Femur (tissue), 1 donor: Measurements from ENCODE around the gene ANGPT4.
"Not testable (repeated sequence)": the region's sequence is repeated elsewhere in the genome, so short reads cannot be mapped to it uniquely, and the experiment has no call there.

Experiments used
- DNase-seq: peaks from one replicate; pipeline ENCODE4 v3.0.0-alpha.2; 2017

The ANGPT4 gene

DNA sequence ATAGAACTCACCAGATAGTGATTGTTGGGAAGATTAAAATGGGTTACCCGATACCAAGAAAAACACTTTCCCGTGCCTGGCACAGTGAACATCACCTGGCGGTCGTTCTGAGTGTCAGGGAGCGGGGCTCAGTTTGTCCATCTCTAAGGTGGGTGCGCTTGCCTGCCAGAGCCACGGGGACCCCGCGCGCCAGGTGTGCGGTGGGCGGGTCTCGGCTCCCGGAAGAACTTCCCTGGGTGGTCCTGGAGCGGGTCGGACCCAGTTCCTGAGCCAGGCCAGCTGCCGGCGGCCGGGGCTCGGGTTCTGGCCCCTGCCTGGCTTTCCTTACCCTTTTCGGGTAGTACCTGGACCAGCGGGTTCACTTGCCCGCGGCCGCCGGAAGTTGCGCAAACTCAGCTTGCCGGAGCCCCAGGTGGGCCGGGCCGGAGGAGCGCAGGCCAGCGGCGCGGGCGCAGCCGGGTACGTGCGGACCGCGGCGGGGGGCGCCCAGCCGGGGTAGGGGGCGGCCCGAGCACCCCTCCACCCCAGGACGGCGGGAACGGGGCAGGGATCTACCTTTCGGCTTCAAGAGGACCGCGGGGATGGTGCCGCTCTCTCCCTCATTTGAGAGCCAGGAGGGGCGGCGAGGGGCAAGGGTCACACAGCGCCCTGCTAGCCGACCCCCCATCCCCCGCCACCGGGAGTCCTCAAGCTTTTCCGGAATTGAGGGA is 75.1 kb downstream of the ANGPT4 start:
- no peak for DNase-seq

DNA sequence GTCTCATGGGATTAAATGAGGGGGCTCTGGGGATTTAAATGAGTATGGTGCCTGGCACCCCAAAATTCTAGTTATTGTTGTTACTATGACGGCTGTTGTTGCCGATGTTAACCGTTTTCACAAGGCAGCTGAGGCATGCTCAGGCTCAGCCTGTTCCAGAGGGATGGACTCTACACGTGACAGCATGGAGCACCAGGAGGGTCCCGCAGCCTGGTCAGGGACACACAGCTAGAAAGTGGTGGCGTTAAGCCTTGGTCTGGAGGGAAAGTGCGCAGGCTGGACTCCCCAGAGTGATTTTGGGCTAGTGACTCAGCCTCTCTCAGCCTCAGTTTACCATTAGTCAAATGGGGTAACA is 75.7 kb downstream of the ANGPT4 start:
- DNase-seq = no peak

DNA sequence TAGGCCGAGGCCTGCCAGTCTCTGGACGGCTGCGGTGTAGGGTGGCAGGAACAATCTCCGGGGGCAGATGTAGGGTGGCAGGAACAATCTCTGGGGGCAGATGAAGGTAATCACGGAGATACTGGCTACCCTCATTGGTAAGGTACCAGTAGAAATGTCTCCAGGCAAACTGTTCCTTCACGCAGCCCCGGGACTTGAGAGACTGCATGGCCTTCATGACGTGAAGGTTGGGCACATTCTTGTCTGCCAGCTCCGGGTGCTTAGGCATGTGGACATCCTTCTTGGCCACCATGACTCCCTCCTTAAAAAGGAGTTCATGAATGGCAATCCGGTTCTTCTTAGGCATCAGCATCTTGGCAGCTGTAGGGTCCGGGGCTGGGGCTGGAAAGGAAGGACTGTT is 76.5 kb downstream of the ANGPT4 start:
- DNase-seq = no peak

DNA sequence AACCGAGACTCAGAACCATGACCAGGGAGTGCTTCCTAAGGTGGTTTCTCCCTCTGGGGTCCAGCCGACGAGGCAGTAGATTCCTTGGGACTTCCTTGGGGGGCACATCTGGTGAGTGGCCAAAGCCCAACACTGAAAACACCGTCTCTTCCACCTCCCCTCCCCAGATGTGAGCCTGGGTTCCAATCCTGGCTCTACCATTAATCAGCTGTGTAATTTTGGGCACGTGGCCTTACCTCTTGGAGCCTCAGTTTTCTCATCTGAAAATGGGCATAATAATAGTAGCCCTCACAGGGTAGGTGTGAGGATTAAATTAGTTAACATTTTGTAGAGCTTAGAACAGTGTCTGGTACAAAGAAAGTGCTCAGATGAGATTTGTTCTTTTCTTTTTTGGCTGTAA is 77.1 kb downstream of the ANGPT4 start:
- DNase-seq = no peak

DNA sequence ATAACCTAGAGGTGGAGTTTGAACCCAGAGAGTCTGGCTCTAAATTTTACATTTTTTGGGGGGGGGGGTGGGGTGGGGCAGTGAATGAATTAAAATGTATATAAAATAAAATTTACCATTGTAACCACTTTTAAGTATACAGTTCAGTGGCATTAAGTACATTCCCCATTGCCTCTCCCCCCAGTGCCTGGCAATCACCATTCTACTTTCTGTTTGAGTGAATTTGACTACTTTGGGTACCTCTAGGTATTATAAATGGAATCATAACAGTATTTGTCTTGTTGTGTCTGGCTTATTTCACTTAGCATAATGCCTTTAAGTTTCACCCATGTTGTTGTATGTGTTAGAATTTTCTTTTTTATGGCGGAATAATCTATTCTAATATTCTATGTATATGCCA is 79.9 kb downstream of the ANGPT4 start:
- DNase-seq = no peak

DNA sequence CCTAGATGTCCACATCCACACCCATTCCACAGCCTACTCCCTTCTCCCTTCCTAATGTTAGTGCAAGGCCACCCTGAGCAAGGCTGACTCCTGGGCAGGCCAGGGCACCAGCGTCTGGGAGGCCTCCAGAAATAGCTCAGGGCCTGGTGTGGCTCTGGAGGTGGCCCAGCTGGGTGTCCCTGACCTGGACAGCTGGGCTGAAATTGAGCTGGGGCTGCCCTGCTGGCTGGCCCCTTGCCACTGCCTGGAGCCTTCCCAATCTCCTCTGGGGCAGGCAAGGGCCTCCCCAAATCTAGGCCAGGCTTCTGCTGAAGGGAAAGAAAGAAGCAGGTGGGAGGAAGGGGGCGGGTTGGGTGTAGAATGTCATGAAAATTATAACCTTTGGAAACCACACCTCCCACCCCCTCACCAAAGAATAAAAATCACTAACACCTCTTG is 80.5 kb downstream of the ANGPT4 start:
- peak; percentile 75 for DNase-seq

DNA sequence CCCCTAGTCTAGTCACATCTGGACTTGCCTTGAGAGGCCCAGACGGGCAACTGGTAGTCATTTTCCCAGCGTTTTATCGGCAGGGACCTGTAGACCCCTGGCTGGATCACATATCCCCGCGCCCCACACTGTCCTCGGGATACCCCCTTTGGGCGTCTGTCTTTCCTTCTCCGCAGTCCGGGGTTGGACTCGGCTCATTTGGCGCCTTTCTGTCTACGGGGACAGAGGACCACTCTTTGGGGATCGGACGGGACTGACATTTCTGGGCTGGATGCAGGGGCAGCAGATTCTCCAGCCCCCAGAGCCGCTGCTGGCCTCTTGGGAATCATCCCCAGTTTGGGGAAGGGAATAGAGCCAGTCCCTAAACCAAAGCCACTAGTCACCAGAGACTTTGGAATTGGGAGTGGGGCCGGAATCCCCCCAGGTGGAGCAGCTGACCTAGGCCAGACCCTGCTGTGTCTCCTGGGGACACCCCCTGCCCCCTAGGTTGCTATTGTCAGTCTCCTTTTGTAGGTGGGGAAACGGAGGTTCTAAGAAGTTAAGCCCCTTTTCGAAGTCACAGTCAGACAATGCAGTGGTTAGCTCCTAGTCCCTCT is 81.9 kb downstream of the ANGPT4 start:
- DNase-seq = no peak

DNA sequence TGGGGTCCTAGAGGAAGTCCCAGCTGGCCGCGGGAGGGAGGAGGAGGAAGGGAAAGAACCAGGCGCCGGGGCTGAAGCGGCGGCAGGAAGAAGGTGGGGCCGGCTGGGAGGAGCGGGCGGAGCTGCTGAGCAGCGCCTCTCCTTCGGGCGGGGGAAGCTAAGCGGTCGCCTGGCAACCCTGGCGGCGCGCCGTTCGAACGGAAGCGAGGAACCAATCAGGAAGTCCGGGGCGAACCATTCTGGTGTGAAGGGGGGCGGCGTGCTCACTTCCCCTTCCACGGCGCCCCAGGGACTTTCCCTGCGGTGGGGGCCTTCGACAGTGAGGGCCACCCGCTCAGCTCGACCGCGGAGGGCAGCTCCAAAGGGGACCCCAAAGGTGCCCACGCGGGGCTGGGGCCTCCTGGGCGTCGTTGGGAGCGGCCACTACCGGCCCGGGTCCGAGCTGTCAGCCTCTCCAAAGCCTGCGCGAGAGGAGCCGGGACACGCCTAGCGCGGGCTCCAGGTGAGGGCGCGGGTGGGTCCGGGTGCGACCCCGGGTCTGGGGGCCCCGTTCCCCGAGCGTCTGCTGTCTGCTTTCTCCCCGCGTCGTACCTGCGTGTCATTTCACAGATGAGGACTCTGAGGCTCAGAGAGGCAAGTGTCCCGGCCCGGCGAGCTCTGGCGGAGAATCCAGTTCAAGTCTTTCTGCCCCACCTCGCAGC is 82.5 kb downstream of the ANGPT4 start, which contains the start of gene FAM110A:
FAM110A (plus strand) TSS at position 266 of the 701 bp plus-strand sequence. CDS start 11,090 bp downstream, outside the sequence.
- DNase-seq = peak; percentile 97

DNA sequence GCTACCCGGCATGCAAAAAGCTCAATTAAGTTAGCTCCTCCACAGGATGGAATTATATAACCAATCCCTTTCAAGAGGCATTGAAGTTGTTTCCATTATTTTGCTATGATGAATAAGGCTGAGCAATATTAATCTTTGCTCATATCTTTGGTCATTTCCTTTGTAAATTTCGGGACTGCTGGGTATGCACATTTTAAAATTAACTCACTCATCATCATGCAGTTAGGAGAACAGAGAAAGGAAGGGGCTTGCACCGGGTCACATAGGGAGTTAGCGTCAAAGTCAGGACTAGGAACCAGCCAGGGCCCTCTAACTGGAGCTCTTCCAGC is 83.0 kb downstream of the ANGPT4 start:
- no peak for DNase-seq

DNA sequence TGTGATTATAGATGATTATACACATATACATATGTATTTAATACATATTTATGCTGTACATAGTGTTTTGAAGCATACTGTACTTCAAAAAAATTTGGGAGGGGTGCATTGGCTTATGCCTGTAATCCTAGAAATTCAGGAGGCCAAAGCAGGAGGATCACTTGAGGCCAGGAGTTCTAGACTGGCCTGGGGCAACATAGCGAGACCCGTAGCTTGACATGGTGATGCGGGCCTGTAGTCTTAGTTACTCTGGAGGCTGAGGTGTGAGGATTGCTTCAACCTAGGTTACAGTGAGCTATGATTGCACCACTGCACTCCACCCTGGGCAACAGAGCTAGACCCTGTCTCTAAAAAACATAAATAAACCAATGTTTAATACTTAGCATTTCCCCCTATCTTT is 84.2 kb downstream of the ANGPT4 start:
- DNase-seq = no peak

DNA sequence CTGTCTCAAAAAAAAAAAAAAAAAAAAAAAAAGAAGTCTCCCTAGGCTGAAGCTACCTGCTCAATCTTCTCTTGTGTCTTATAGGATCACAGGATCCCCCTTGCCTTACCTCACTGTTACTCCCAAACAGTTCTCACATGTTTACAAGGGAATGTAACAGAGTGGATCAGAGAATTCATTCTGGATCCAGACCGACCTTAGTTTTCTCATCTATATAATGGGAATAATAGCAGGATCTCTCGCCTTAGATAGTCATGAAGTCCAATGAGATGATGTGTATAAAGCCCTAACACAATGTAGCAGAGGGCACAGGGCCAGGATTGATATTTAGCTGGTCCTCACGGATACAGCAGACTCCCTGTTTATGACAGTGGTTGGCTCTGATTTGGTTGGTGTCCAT is 84.9 kb downstream of the ANGPT4 start:
- DNase-seq = no peak

DNA sequence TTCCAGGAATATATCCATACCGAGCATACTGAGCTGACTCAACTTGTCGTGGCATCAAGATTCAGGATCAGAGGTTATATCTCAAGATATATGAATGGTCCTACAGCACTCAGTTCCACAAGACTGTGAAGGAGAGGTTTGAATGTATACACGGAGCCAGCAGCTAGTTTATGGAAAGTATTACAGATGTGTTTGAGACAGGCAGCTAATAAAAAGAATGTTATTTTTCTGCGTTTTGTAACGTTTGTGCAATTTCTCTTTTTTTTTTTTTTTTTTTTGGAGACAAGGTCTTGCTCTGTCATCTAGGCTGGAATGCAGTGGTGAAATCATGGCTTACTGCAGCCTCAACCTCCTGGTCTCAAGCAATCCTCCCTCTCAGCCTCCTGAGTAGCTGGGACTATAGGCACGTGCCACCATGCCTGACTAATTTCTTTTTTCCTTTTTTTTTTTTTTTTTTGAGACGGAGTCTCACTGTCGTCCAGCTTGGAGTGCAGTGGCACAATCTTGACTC is 86.1 kb downstream of the ANGPT4 start:
- no peak for DNase-seq

DNA sequence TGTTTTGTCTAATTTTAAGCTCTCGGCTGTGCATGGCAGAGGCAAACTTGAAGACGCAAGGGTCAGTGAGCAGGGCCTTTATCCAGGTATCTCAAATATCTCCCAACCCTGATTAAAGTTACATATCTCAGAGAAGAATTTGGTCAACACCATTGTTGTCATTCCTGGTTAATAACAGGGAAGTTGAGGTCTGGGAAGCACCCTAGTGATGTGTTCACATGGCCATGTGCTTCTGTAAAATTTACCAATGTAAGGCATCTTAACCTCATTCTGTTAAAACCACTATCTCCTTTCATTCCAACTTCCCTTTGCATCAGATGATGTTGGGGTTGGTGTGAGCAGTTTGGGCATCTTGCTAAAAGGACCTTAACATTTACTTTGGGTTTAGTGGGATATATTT is 86.6 kb downstream of the ANGPT4 start:
- DNase-seq = no peak

DNA sequence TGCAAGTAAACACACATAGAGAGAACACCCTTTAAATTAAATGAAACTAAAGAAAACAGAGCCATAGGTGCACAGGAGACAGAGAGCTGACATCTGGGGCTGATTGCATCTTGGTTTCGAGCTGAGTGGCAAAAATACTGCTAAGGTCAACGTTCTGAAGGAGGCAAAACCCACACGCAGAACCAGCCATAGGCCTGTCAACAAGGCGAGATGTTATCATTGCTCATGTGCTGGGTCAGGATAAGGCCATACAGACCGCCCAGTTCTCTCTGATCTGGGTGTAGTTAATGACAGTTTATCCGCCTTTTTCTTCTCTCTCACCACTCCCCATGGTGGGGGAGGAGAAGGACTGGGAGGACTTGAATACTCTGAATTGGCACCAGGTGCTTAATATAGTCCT is 87.1 kb downstream of the ANGPT4 start:
- no peak for DNase-seq

DNA sequence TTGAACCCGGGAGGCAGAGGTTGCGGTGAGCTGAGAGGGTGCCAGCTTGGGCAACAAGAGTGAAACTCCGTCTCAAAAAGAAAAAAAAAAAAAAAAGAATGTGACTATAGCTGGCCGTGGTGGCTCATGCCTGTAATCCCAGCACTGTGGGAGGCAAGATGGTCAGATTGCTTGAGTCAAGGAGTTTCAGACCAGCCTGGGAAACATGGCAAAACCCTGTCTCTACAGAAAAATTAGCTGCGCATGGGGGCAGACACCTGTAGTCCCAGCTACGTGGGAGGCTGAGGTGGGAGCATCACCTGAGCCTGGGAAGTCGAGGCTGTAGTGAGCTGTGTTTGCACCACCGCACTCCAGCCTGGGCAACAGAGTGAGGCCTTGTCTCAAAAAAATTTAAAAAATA is 88.2 kb downstream of the ANGPT4 start:
- DNase-seq = not testable (repeated sequence)

DNA sequence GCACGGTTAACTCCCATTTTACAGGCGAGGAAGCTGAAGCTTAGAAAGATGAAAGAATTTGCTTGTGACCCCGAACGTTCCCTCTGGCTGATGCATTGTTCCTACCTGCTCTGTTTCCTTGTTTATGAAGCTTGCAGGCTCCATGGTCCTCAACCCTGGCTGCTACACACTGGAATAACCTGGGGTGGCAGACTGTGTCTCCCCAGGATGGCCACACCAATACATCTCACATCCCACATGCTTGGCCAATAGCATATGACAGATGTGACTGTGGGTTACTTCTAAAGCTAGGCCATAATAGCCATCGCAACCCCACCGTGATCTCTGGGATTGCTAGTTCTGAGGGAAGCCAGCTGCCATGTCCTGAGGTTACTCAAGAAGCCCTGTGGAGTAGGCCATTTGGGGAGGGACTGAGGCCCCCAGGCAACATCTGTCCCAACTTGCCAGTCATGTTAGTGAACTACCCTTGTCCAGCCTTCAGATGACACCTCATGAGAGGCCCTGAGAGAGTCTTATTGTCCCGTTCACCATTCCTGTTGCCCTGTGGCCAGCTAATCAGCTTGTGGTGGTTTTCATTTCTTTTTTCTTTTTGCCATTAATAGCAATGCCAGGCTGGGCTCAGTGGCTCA is 89.3 kb downstream of the ANGPT4 start:
- no peak for DNase-seq

DNA sequence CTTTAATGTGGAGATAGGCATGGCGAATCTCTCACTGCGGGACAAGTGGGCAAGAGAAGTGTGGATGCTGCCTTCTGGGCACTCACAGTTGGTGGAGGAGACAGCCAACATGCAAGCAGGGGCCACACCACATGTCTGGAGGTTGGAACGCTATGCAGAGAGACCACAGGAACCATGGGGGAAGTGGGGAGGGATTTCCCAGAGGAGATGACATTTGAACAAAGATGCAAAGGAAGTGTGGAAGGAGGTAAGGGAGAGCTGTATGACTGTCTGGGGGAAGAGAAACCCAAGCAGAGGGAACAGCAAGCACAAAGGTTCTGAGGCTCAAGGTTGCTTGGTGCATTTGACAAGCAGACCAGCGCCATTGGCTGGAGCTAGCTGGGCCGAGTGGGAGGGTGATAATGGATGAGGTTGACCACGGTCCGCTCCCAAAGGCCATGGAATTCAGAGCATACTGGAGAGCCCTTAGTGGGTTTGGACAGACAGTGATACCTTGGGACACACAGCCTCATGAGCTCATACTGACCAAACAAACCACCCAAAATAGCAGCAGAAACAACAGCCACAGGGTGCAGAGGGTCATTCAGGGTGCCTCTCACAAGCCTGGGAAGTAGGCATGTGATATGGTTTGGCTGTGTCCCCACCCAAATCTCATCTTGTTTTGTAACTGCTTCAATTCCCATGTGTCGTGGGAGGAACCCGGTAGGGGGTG is 90.3 kb downstream of the ANGPT4 start:
- DNase-seq = no peak

DNA sequence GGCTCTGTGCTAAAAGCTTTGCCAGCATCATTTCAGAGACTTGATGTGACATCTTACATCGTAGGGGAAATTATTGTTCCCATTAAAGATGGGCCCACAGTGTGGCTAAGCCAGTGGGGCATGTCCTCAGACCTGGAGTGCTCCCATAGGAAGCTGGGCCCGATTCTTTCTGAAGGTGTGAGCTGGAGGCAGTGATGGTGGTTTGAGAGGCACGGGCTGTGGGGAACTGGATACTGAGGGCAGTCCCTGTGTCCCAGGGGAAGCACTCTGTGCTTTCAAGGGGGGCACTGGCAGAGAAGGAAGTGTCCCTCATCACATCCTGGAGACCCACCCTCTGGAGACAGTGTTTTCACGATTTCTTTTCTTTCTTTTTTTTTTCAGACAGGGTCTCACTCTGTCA is 91.2 kb downstream of the ANGPT4 start:
- no peak for DNase-seq

DNA sequence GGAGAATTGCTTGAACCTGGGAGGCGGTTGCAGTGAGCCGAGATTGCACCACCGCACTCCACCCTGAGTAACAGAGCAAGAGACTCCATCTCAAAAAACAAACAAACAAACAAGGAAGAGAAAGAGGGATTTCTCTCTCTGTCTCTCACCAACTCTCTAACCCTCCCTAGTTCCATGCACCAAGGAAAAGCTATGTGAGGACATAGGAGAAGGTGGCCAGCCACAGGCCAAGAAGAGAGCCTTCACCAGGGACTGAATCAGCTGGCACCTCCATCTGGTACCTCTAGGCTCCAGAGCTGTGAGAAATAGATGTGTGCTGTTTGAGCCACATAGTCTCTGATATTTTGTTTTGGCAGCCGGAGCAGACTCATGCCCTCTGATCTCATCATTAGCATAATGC is 91.6 kb downstream of the ANGPT4 start:
- DNase-seq = no peak

DNA sequence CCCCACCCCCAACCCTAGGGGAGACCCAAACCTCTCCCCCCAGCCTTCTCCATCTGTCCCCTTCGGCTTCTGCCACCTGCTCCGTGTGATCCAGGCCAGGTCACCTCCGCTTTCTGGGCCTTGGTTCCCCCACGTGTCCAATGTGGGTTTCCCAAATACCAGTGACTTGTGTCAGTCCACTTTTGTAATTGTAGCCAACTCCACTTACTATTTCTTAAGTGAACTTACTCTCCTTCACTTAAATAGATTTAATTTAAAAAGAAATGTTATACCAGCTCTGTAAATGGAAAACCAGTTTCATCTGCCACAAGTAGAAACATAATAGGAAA is 92.6 kb downstream of the ANGPT4 start:
- no peak for DNase-seq

DNA sequence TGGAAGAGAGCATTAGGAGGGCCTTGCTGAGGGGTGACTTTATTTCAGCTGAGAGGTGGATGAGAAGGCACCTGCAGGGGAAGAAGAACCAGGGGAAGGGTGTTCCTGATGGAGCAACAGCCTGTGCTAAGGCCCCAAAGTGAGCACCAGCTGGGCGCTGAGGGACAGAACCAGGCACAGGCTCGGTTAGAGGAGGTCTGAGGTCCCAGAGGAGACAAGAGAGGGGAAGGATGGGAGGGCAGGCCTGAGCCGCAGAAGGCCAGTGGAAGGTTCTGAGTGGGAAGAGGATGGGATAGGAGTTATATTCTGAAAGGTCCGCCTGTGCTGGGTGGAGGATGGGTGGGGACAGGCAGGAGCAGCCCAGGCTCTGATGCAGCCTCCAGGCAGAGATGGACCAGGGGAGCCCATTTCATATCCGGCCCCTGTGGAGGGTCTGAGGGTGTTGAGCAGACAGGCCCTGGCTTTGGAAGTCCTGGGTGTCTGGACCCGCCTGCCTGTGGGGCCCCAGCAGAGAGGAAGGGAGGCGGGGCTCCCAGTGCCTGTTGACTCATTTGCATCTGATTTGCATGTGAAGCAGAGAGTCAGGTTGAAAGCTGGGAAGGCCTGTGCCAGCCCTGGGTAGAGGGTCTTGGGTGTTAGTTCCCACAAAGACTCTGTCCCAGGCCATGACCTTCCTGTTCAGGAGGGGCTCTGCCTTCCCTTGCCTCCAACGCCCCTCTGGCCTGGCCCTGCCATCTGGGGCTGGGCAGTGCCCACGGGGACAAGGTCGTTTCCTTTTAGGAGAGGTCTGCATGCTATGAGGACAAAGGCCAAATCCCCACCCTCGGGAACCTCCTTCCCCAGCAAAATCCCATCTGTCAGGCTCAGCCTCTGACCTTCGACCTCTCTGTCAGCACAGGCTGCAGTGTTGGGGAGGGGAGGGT is 93.2 kb downstream of the ANGPT4 start:
- DNase-seq = no peak

DNA sequence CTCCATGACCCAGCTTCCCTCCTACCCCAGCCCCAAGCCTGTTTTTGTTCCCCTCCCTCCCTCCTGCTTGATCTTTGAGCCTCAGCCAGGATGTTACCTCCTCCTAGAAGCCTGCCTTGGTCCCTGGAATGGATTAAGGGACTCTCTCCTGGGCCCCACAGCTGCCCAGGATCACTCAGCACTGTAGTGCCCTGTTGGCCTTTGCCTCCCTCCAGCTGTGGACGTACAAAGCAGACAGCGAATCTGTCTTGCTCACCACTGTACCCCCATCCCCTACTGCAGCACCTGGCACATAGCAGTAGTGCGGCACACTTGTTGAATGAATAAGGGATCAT is 94.4 kb downstream of the ANGPT4 start:
- no peak for DNase-seq
